B cell (primary cell): ENCODE data around the gene SLCO3A1.

Source experiments
- EZH2 ChIP-seq: IDR thresholded peaks from 2 replicates; pipeline ENCODE4 v1.6.1; 2012; ENCODE audit warnings: borderline replicate concordance, low read depth, mild to moderate bottlenecking, moderate library complexity, low read length; ENCODE audit not compliant: insufficient read depth, poor library complexity, severe bottlenecking
- TF ChIP-seq, protein P1 (sequence below): fragments of 200-600 bp; IDR thresholded peaks from one replicate; pipeline ENCODE4 v1.8.0; 2022; ENCODE audit warnings: antibody characterized with exemption, mild to moderate bottlenecking

DNA sequence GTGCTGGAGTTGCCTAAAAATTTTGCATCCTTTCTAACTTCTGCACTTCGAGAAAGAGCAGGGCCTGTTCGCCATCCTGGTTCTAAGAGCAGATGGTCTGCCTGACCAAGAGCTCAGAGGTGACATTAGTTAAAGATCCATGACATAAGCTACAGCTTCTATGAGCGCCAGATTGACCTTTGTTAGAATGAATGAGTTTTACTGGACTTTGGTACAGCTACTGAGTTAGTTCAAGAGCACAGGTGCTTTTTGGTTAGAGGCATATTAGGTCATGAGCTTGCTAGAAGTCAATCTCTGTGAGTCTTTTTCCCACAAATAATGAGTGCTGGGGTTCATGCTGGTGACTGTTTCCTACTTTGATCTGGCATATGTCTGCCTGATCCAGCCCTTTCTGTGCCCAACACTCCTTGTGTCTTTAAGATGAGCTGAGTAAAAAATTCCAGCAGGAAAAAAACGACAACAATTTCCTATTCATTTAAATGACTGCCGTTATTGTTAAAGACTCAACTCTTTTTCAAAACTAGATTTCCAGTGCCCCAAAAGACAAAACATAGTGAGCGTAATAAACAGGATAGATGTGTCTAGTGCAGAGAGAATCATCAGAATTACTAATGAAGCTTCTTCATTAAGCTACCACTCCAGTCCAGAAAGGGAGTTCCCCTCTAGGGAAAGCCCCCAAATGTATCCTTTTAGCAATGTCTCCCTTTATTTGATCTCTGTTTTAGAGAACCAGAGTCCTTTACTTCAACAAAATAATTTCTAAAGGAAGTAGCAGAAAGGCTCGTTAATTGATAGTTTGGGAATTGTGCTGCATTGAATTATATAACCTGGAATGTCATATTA, 152.9 kb downstream of the SLCO3A1 start:
- TF ChIP-seq, protein P1, sequence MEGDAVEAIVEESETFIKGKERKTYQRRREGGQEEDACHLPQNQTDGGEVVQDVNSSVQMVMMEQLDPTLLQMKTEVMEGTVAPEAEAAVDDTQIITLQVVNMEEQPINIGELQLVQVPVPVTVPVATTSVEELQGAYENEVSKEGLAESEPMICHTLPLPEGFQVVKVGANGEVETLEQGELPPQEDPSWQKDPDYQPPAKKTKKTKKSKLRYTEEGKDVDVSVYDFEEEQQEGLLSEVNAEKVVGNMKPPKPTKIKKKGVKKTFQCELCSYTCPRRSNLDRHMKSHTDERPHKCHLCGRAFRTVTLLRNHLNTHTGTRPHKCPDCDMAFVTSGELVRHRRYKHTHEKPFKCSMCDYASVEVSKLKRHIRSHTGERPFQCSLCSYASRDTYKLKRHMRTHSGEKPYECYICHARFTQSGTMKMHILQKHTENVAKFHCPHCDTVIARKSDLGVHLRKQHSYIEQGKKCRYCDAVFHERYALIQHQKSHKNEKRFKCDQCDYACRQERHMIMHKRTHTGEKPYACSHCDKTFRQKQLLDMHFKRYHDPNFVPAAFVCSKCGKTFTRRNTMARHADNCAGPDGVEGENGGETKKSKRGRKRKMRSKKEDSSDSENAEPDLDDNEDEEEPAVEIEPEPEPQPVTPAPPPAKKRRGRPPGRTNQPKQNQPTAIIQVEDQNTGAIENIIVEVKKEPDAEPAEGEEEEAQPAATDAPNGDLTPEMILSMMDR = no peak
- no peak for TF ChIP-seq EZH2
